Esophagus squamous epithelium (tissue), 4 donors: ENCODE results near the gene PARP15.

Experiments used
- CTCF ChIP-seq, 6 experiments: fragments of 450-650 bp in 4 of 6; fragments of 200-600 bp in 2 of 6; sonication (generic) in 2 of 6; IDR thresholded peaks; one replicate each; pipeline ENCODE4 v1.5.1; 2016 to 2019; ENCODE audit warnings: antibody characterized with exemption in 6 of 6, mild to moderate bottlenecking in 4 of 6, moderate library complexity in 4 of 6
- POLR2A ChIP-seq, 4 donors: fragments of 450-650 bp; IDR thresholded peaks; one replicate each; pipeline ENCODE4 v1.6.1; 2017; ENCODE audit warnings: antibody characterized with exemption in 4 of 4, mild to moderate bottlenecking in 4 of 4, moderate library complexity in 3 of 4

DNA sequence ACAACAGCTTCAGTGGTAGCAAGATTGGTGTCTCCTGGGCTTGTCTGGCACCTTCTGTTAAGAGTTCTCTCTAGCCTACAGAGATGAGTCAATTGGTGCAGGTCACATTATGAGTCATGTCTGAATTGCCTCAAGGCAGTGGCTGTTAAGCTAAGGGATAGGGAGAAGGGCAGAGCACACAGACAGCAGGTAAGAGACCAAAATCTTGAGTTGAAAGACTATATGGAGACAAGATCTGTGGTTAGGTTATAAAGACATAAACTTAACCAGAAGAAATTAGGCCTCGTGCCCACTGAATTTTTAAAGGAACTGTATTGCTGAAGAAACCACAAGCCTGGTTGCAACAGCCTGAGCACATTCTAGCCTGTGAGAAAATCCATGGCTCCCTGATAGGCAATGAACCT, 43.5 kb upstream of the PARP15 start:
- no peak for TF ChIP-seq CTCF (IDR thresholded peaks at IDR 0.05)
- TF ChIP-seq POLR2A (IDR thresholded peaks at IDR 0.05) = no peak
